SH-SY5Y (cell line): Measurements from ENCODE around the gene NUP62CL.

Experiments used
- GATA2 ChIP-seq: IDR thresholded peaks from 2 replicates; pipeline ENCODE4 v1.6.1; 2011; ENCODE audit warnings: mild to moderate bottlenecking, low read depth, low read length
- GATA3 ChIP-seq: IDR thresholded peaks from 2 replicates; pipeline ENCODE4 v1.6.1; 2011; ENCODE audit warnings: low read depth, mild to moderate bottlenecking, low read length, moderate library complexity

NUP62CL gene

GRCh38 chrX:107167163-107167921 is 38.9 kb downstream of the NUP62CL start:
- TF ChIP-seq GATA3, result no peak
- TF ChIP-seq GATA2, result no peak

- TF ChIP-seq GATA2, result no peak
- TF ChIP-seq GATA3, result no peak
Observed at GRCh38 chrX:107154787-107155620, 51.2 kb downstream of the NUP62CL start.

DNA sequence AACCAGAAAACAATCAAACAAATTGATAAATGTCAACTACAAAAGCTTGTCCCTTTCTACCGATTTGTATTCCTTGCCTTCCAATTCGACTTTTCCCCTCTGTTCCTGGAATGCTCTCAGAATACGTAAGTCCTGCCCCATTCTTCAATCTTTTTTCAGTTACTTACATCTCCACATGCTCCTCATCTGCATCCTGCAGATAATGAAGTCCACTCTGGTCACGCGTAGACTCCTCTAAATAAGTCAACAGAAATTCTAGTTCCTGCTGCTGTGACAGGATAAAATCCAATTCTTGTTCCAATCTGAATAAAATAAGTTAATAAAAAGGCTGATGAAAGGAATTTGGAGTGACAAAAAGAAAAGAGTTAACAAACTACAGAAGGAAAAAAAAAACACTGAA is 53.2 kb downstream of the NUP62CL start:
- TF ChIP-seq GATA3 (no peak), GATA2 (no peak)

GRCh38 chrX:107146670-107147069 is 59.6 kb downstream of the NUP62CL start:
- TF ChIP-seq GATA3 (no peak), GATA2 (no peak)

DNA sequence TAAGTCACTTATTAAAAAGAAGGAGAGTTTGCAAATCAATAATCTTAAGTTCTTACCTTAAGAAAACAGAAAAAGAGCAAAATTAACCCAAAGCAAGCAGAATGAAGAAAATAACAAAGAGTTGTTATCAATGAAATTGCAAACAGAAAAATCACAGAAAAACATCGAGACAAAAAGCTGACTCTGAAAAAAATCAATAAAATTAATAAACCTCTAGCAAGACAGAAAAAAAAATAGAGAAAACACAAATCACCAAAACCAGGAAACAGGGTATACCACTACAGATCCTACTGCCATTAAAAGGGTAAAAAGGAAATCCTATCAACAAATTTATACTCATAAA is 70.3 kb downstream of the NUP62CL start:
- TF ChIP-seq GATA2 (no peak), GATA3 (no peak)

DNA sequence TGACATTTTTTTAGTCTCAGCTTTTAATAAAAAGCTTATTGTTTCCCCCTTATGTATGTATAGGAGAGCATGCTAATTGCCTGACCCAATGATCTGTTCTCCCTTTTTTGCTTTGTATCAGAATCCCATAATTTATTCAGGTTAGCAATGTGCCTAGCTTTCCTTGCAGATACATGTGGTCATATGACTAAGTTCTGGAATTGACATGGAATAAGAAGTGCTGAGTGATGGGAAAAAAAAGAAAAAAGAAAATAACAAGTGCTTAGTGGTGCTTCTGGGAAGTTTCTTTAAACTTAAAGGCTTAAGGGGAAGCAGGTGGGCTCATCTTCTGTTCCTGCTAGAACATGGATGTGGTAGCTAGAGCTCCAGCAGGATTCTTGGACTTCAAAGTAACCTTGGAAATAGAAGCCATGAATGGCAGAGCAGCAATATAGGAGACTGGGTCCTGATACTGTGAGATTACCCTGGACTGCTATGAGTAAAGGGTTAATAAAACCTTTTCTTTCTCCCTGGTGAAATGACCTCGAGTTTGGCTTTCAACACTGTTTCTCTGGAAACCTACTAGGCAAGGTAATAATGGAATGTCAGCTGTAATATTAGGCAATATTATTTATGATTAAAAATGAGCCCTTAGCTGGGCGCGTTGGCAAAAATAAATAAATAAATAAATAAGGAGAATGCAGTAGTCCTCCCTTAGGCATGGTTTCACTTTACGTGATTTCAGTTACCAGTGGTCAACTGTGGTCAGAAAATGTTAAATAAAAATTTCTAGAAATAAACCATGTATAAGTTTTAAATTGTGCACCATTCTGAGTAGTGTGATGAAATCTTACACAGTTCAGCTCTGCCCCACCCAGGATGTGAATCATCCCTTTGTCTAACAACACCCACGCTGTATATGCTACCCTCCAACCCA is 70.9 kb downstream of the NUP62CL start:
- no peak for TF ChIP-seq GATA3
- TF ChIP-seq GATA2, result no peak

- TF ChIP-seq GATA2 (no peak), GATA3 (no peak)
Observed at GRCh38 chrX:107123750-107124149, 82.5 kb downstream of the NUP62CL start.

DNA sequence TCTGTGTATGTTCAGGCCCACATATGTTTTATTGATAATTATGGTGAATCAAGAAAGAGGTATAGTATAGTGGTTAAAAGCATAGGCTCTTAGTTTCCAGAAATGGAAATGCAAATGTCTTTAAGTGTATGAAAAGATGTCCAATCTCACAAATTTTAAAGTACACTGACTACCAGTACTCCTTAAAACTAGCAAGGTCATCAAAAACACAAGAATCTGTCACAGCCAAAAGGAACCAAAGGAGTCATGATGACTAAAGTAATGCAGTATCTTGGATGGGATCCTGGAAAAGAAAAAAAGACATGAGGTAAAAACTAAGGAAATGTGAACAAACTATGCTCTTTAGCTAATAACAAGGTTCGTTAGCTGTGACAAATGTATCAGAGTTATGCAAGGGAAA is 87.0 kb downstream of the NUP62CL start:
- TF ChIP-seq GATA3 (no peak), GATA2 (no peak)

- TF ChIP-seq GATA2 (no peak), GATA3 (no peak)
Observed at GRCh38 chrX:107118322-107119147, 87.7 kb downstream of the NUP62CL start, which contains the start of gene RBM41. RBM41 (minus strand) TSS chrX:107118822; CDS start chrX:107118773, 49 bp downstream.

GRCh38 chrX:107117993-107118321 is 88.3 kb downstream of the NUP62CL start:
- TF ChIP-seq GATA3 (no peak), GATA2 (no peak)

- TF ChIP-seq GATA3 (no peak), GATA2 (no peak)
Observed at GRCh38 chrX:107107459-107107858, 98.8 kb downstream of the NUP62CL start.

GRCh38 chrX:107102980-107103379 is 103.3 kb downstream of the NUP62CL start:
- TF ChIP-seq GATA3 (no peak), GATA2 (no peak)

- no peak for TF ChIP-seq GATA2
- TF ChIP-seq GATA3, result no peak
Observed at GRCh38 chrX:107076158-107076557, 130.1 kb downstream of the NUP62CL start.
